ENCODE results near the gene ASB2. TPM values are rescaled to one million over a fixed set of nuclear protein-coding genes. Genes with fewer than 3 reads are reported as not detected.
A peak's percentile ranks its signal among the peaks of the same experiment; 100 is the strongest.

The ASB2 gene
- total RNA-seq, 1 donor from 2014 or later = 2.4 TPM

DNA sequence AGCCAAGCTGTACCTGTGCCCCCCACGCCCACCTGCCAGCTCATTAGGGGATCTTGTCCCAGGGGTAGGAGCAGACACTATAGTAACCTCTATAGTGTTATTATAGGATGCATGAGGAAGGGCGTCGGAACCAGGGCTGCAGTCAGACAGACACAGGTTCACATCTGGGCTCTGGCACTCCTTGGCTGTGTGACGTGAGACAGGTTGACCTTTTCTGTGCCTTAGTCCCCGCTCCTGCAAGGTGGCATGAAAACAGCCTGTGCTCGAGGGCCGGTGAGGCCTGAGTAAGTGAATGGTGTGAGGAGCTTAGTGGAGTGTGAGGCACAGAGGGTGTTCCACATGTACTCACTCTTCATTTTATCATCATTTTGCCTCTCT, 19.0 kb downstream of the ASB2 start:
- Histone ChIP-seq H3K36me3 (no peaks in the 10 kb centered on the region), H3K27me3 (ENCODE audit: low read depth) (no peaks in the 10 kb centered on the region), H3K4me3 (no peak overlapping the region), H3K4me1 (peaks cover 57% of the 10 kb centered on the region), H3K9me3 (no peaks in the 10 kb centered on the region), H3K27ac (no peak overlapping the region)
- intact Hi-C loops (cut with DNase I) = no loop called here
- DNase-seq (no peak), ATAC-seq (no peak)
- TF ChIP-seq, protein P1, sequence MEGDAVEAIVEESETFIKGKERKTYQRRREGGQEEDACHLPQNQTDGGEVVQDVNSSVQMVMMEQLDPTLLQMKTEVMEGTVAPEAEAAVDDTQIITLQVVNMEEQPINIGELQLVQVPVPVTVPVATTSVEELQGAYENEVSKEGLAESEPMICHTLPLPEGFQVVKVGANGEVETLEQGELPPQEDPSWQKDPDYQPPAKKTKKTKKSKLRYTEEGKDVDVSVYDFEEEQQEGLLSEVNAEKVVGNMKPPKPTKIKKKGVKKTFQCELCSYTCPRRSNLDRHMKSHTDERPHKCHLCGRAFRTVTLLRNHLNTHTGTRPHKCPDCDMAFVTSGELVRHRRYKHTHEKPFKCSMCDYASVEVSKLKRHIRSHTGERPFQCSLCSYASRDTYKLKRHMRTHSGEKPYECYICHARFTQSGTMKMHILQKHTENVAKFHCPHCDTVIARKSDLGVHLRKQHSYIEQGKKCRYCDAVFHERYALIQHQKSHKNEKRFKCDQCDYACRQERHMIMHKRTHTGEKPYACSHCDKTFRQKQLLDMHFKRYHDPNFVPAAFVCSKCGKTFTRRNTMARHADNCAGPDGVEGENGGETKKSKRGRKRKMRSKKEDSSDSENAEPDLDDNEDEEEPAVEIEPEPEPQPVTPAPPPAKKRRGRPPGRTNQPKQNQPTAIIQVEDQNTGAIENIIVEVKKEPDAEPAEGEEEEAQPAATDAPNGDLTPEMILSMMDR (IDR thresholded peaks at IDR 0.05) = no peak

DNA sequence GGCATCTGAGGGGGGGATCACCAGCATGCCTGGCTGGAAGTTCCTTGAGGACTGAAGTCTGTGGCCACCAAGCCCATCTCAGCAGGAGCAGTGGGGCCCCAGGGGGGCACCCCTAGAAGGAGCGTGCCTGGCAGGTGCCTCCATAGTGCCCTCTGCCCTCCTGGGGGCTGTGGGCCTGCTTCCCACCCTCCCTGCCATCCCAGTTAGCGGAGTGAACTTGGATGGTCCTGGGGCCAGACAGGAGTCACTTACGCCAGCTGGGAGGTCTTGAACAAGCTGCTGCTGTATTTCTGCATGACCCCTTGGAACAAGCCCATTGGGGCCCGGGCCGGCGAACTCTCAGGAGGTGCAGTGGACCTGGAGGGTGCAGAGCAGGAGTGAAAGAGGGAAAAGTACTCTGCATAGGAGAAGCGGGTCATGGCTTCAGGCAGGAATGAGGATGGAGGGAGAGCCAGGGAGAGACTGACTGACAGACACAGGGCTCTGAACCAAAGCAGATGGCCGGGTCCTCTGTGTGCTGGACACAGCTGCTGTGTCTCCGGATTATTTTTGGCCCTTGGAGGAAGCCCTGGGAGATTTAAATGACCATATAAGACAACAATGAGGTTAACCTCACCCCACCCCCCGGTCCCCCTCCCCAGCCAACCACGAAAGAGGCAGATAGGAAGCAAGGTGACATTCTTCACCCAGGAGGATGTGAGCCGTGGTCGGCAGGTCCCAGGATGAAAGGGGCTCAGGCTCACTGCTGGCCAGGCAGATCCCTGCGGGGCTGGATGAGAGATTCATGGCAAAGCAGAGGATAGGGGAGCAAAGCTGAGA, 19.6 kb downstream of the ASB2 start:
- no peak overlapping the region for H3K4me3 ChIP-seq
- H3K36me3 ChIP-seq = no peaks in the 10 kb centered on the region
- H3K27me3 ChIP-seq (ENCODE audit: low read depth) = no peaks in the 10 kb centered on the region
- ATAC-seq = no peak
- no peak for DNase-seq
- H3K9me3 ChIP-seq = no peaks in the 10 kb centered on the region
- H3K4me1 ChIP-seq = peaks cover 56% of the 10 kb centered on the region
- TF ChIP-seq, protein P1 (IDR thresholded peaks at IDR 0.05) = no peak
- no peak overlapping the region for H3K27ac ChIP-seq
- intact Hi-C loops (cut with DNase I) = no loop called here

DNA sequence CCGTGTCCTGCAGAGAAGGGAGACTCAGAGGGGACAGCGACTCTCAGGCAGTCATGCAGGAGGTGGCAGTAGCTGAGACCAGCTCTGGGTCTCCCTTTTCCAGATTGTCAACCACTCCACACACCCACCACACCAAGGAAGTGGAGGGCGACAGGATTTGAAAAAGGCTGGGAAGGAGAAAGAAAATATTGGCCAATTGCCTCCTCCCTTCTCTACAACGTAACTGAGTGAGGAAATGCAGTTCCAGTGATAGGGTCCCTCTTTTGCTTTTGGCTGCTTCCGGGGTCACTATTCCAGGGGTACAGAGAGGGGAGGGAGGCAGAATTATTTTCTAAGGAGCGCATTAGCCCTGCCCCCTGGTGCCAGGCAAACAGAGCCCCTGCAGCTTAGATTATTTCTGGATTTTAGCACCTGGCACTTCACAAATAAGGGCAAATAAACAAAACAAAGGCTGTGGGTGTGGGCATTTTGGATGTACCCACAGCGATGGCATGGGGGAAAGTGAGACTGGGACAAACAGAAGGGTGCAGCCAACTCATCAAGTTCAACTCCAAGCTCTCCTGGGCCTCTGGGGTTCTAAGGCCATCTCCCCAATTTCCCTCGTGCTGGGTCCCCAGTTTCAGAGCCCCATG, 20.4 kb downstream of the ASB2 start:
- TF ChIP-seq, protein P1 (IDR thresholded peaks at IDR 0.05) = no peak
- H3K9me3 ChIP-seq = no peaks in the 10 kb centered on the region
- intact Hi-C loops (cut with DNase I) = no loop called here
- peak overlapping the region; percentile 75 for H3K27ac ChIP-seq
- peaks cover 52% of the 10 kb centered on the region for H3K4me1 ChIP-seq
- peak overlapping the region; percentile 32 for H3K4me3 ChIP-seq
- ATAC-seq (no peak), DNase-seq (no peak)
- no peaks in the 10 kb centered on the region for H3K27me3 ChIP-seq (ENCODE audit: low read depth)
- no peaks in the 10 kb centered on the region for H3K36me3 ChIP-seq

DNA sequence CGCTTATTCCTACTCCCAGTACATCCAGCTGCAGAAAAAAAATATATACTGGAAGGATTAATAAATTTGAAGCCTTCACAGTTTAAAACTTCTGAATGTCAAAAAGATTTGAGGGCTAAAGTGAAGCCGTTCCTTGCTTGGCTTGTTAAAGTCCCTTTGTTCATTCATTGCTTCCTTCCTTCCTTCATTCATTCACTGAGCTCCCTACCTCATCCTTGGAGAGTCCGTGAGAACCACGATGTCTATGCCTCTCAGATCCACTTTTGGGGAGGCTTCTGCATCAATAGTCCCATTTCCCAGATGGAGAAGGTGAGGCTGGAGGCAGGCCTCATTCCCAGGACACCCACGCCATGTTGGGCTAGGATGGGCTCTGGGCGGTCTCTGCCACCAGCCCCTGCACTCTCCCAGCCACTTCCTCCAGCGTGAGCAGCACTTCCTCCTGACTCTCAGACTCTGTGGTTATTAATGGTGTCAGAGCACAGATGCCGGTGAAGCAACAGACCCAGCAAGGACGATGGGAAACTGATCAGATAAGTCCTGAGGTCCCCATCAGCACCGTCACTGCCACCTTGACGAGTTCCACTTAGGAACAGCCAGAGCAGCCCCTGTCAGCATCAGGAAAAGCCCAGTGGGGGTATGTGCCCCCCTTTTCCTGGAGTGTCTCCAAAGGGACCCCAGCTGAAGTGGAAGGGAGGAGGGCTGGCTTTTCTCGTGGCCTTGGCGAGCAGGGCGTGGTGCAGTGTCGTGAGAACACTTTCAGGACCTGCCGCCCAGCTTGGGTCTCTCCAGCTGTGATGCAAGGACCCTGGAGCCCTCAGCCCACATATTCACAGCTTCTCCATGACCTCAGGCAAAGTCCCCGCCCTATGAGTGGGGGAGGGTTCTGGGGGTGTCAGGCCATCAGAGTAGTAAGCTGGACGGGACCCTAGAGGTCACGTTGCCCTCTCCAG, 21.2 kb downstream of the ASB2 start:
- peak; percentile 73 to 78 for ATAC-seq
- Histone ChIP-seq H3K27me3 (ENCODE audit: low read depth) (no peaks in the 10 kb centered on the region), H3K4me1 (peaks cover 46% of the 10 kb centered on the region), H3K4me3 (peak overlapping the region; percentile 32), H3K36me3 (no peaks in the 10 kb centered on the region), H3K9me3 (no peaks in the 10 kb centered on the region), H3K27ac (peak overlapping the region; percentile 75)
- DNase-seq = peak; percentile 77
- intact Hi-C loops (cut with DNase I) = no loop called here
- TF ChIP-seq, protein P1 (IDR thresholded peaks at IDR 0.05) = no peak

DNA sequence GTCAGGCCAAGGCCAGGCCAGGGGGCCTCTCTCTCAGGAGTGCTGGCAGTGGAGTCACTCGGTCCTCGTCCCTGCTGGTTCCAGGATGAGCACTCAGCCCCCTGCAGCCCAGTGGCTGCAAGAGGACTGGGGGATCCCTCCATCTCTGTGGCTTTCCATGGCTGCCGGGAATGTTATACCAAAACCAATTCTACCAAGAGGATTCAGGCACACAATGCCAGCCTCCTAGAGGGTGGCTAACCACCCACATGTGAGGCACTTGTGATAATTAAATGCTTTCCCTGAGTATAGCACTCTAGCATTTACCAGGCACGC, 21.9 kb downstream of the ASB2 start:
- TF ChIP-seq, protein P1 (IDR thresholded peaks at IDR 0.05) = no peak
- Histone ChIP-seq H3K36me3 (no peaks in the 10 kb centered on the region), H3K4me3 (peak overlapping the region; percentile 6), H3K27ac (no peak overlapping the region), H3K4me1 (peaks cover 39% of the 10 kb centered on the region), H3K27me3 (ENCODE audit: low read depth) (no peaks in the 10 kb centered on the region), H3K9me3 (no peaks in the 10 kb centered on the region)
- DNase-seq (peak; percentile 13), ATAC-seq (no peak)
- intact Hi-C loops (cut with DNase I) = no loop called here

Measured in lower lobe of right lung (tissue), 2 donors.